ENCODE measurements around the gene LYPD1.

DNA sequence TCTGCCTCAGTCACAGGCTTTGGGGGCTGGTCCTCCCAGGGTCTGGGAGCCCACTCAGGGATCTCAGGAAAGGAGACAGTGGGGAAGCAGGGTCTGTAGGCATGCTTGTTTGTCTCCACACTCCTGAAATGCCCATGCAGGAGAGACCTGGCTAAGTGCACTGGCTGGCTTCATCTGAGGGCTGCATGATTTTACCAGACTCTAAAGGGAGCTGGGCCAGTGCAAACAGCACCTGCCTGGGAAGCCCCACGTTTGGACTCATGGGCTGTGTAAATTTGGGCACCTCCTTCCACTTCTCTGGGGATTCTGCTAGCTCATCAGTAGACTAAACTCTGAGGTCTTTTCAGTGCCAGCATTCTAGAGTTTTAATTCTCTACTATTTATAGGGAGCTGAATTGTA is 33.7 kb downstream of the LYPD1 start:
- TF ChIP-seq ZBTB48 (tag by site-specific recombination; IDR thresholded peaks at IDR 0.05) (no peak), ZNF394 (tag by site-specific recombination; IDR thresholded peaks at IDR 0.05; ENCODE audit: borderline replicate concordance) (no peak), SETDB1 (IDR thresholded peaks at IDR 0.05; ENCODE audit: insufficient read length, low read length) (no peak), ZNF169 (tag by site-specific recombination; IDR thresholded peaks at IDR 0.05) (no peak), ZNF211 (tag by site-specific recombination; IDR thresholded peaks at IDR 0.05; ENCODE audit: low read depth) (no peak), ZNF157 (tag by site-specific recombination; IDR thresholded peaks at IDR 0.05) (no peak), ZNF830 (tag by site-specific recombination; IDR thresholded peaks at IDR 0.05; ENCODE audit: low read depth) (no peak)
- TF ChIP-seq, protein P1, sequence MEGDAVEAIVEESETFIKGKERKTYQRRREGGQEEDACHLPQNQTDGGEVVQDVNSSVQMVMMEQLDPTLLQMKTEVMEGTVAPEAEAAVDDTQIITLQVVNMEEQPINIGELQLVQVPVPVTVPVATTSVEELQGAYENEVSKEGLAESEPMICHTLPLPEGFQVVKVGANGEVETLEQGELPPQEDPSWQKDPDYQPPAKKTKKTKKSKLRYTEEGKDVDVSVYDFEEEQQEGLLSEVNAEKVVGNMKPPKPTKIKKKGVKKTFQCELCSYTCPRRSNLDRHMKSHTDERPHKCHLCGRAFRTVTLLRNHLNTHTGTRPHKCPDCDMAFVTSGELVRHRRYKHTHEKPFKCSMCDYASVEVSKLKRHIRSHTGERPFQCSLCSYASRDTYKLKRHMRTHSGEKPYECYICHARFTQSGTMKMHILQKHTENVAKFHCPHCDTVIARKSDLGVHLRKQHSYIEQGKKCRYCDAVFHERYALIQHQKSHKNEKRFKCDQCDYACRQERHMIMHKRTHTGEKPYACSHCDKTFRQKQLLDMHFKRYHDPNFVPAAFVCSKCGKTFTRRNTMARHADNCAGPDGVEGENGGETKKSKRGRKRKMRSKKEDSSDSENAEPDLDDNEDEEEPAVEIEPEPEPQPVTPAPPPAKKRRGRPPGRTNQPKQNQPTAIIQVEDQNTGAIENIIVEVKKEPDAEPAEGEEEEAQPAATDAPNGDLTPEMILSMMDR (tag by site-specific recombination; IDR thresholded peaks at IDR 0.05) = no peak
- TF ChIP-seq, protein P2, sequence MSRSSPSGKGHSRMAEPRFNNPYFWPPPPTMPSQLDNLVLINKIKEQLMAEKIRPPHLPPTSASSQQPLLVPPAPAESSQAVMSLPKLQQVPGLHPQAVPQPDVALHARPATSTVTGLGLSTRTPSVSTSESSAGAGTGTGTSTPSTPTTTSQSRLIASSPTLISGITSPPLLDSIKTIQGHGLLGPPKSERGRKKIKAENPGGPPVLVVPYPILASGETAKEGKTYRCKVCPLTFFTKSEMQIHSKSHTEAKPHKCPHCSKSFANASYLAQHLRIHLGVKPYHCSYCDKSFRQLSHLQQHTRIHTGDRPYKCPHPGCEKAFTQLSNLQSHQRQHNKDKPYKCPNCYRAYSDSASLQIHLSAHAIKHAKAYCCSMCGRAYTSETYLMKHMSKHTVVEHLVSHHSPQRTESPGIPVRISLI (tag by site-specific recombination; IDR thresholded peaks at IDR 0.05) = no peak
- TF ChIP-seq, protein P3, sequence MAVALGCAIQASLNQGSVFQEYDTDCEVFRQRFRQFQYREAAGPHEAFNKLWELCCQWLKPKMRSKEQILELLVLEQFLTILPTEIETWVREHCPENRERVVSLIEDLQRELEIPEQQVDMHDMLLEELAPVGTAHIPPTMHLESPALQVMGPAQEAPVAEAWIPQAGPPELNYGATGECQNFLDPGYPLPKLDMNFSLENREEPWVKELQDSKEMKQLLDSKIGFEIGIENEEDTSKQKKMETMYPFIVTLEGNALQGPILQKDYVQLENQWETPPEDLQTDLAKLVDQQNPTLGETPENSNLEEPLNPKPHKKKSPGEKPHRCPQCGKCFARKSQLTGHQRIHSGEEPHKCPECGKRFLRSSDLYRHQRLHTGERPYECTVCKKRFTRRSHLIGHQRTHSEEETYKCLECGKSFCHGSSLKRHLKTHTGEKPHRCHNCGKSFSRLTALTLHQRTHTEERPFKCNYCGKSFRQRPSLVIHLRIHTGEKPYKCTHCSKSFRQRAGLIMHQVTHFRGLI (tag by site-specific recombination; IDR thresholded peaks at IDR 0.05) = no peak
- TF ChIP-seq, protein P4, sequence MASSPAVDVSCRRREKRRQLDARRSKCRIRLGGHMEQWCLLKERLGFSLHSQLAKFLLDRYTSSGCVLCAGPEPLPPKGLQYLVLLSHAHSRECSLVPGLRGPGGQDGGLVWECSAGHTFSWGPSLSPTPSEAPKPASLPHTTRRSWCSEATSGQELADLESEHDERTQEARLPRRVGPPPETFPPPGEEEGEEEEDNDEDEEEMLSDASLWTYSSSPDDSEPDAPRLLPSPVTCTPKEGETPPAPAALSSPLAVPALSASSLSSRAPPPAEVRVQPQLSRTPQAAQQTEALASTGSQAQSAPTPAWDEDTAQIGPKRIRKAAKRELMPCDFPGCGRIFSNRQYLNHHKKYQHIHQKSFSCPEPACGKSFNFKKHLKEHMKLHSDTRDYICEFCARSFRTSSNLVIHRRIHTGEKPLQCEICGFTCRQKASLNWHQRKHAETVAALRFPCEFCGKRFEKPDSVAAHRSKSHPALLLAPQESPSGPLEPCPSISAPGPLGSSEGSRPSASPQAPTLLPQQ (tag by site-specific recombination; IDR thresholded peaks at IDR 0.05) = no peak
